ENCODE results near the gene HTR7. TPM values are rescaled to one million over a fixed set of nuclear protein-coding genes. Genes with fewer than 3 reads are reported as not detected.
"Not testable (repeated sequence)": the region's sequence is repeated elsewhere in the genome, so short reads cannot be mapped to it uniquely, and the experiment has no call there.

Gene HTR7
- total and polyA plus RNA-seq, 2 experiments from 2014 or later: 0.23 to 1.8 TPM

GRCh38 chr10:90837486-90837885 is 20.4 kb downstream of the HTR7 start:
- Histone ChIP-seq H3K4me2 (no peak overlapping the region), H3K27me3 (no peaks in the 10 kb centered on the region), H3K4me3 (no peak overlapping the region), H3K9me2 (replicated peaks; ENCODE audit: insufficient read depth) (no peaks in the 10 kb centered on the region), H3K36me3 (replicated peaks; ENCODE audit: insufficient read depth, low read depth) (no peaks in the 10 kb centered on the region), H3K4me1 (ENCODE audit: insufficient read depth) (no peaks in the 10 kb centered on the region), H4K20me1 (ENCODE audit: insufficient read depth, poor library complexity, severe bottlenecking) (no peaks in the 10 kb centered on the region), H3K9me3 (ENCODE audit: low read depth) (no peaks in the 10 kb centered on the region), H3K79me2 (no peaks in the 10 kb centered on the region), H2AFZ (no peak overlapping the region), H3K27ac (no peak overlapping the region)
- whole genome bisulfite sequencing (ENCODE audit: low lambda C conversion rate, missing lambda C conversion rate): 93% methylated on average over 1 of the region's 1 CpG
- no peak for DNase-seq (ENCODE audit: low spot score)
- TF ChIP-seq CTCF (IDR thresholded peaks at IDR 0.05; ENCODE audit: poor library complexity): no peak
- TF ChIP-seq EZH2 (IDR thresholded peaks at IDR 0.05; ENCODE audit: borderline replicate concordance): no peak
- no peak for TF ChIP-seq EZH2phosphoT487 (IDR thresholded peaks at IDR 0.05; ENCODE audit: low read depth, severe bottlenecking, unreplicated experiment)

DNA sequence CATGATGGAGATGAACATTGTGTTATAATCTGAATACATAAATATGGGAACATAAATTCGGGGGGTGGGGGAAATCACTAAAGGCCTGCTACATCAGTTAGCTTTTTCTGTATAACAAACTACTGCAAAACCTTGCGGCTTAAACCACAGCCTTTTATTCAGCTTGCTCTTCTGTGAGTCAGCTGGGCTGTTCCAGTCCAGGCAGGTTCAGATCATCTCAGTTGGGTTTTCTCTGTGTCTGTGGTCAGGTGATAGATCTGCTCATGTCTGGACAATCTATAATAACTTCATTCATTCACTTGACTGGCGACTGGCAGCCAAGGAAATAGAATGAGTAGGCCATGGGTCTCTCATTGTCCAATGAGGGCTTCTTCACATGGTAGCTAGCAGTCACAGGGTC is 23.5 kb downstream of the HTR7 start:
- Histone ChIP-seq H3K27me3 (no peaks in the 10 kb centered on the region), H2AFZ (no peak overlapping the region), H3K4me1 (ENCODE audit: insufficient read depth) (no peaks in the 10 kb centered on the region), H3K9me2 (replicated peaks; ENCODE audit: insufficient read depth) (no peaks in the 10 kb centered on the region), H3K36me3 (replicated peaks; ENCODE audit: insufficient read depth, low read depth) (no peaks in the 10 kb centered on the region), H4K20me1 (ENCODE audit: insufficient read depth, poor library complexity, severe bottlenecking) (no peaks in the 10 kb centered on the region), H3K9me3 (ENCODE audit: low read depth) (no peaks in the 10 kb centered on the region), H3K79me2 (no peaks in the 10 kb centered on the region), H3K27ac (no peak overlapping the region), H3K4me2 (no peak overlapping the region), H3K4me3 (no peak overlapping the region)
- DNase-seq (ENCODE audit: low spot score): no peak
- WGBS (ENCODE audit: low lambda C conversion rate, missing lambda C conversion rate): 85% methylated on average over 3 of the region's 3 CpGs
- no peak for TF ChIP-seq CTCF (IDR thresholded peaks at IDR 0.05; ENCODE audit: poor library complexity)
- no peak for TF ChIP-seq EZH2 (IDR thresholded peaks at IDR 0.05; ENCODE audit: borderline replicate concordance)
- TF ChIP-seq EZH2phosphoT487 (IDR thresholded peaks at IDR 0.05; ENCODE audit: low read depth, severe bottlenecking, unreplicated experiment): no peak

GRCh38 chr10:90832111-90832510 is 25.7 kb downstream of the HTR7 start:
- Histone ChIP-seq H3K9me2 (replicated peaks; ENCODE audit: insufficient read depth) (no peaks in the 10 kb centered on the region), H2AFZ (no peak overlapping the region), H3K4me3 (no peak overlapping the region), H4K20me1 (ENCODE audit: insufficient read depth, poor library complexity, severe bottlenecking) (no peaks in the 10 kb centered on the region), H3K27me3 (no peaks in the 10 kb centered on the region), H3K9me3 (ENCODE audit: low read depth) (no peaks in the 10 kb centered on the region), H3K4me2 (no peak overlapping the region), H3K27ac (no peak overlapping the region), H3K4me1 (ENCODE audit: insufficient read depth) (no peaks in the 10 kb centered on the region), H3K36me3 (replicated peaks; ENCODE audit: insufficient read depth, low read depth) (no peaks in the 10 kb centered on the region), H3K79me2 (no peaks in the 10 kb centered on the region)
- DNase-seq (ENCODE audit: low spot score): no peak
- 89% methylated on average over 13 of the region's 17 CpGs for WGBS (ENCODE audit: low lambda C conversion rate, missing lambda C conversion rate)
- TF ChIP-seq EZH2phosphoT487 (IDR thresholded peaks at IDR 0.05; ENCODE audit: low read depth, severe bottlenecking, unreplicated experiment) (no peak), EZH2 (IDR thresholded peaks at IDR 0.05; ENCODE audit: borderline replicate concordance) (no peak)

- TF ChIP-seq CTCF (IDR thresholded peaks at IDR 0.05; ENCODE audit: poor library complexity) (no peak), EZH2phosphoT487 (IDR thresholded peaks at IDR 0.05; ENCODE audit: low read depth, severe bottlenecking, unreplicated experiment) (no peak), EZH2 (IDR thresholded peaks at IDR 0.05; ENCODE audit: borderline replicate concordance) (no peak)
- Histone ChIP-seq H3K4me1 (ENCODE audit: insufficient read depth) (no peaks in the 10 kb centered on the region), H4K20me1 (ENCODE audit: insufficient read depth, poor library complexity, severe bottlenecking) (no peaks in the 10 kb centered on the region), H3K4me3 (no peak overlapping the region), H3K27me3 (no peaks in the 10 kb centered on the region), H3K9me2 (replicated peaks; ENCODE audit: insufficient read depth) (no peaks in the 10 kb centered on the region), H3K79me2 (no peaks in the 10 kb centered on the region), H3K27ac (no peak overlapping the region), H3K4me2 (no peak overlapping the region), H3K9me3 (ENCODE audit: low read depth) (no peaks in the 10 kb centered on the region), H3K36me3 (replicated peaks; ENCODE audit: insufficient read depth, low read depth) (no peaks in the 10 kb centered on the region), H2AFZ (no peak overlapping the region)
- WGBS (ENCODE audit: low lambda C conversion rate, missing lambda C conversion rate): 86% methylated on average over 1 of the region's 1 CpG
- DNase-seq (ENCODE audit: low spot score): no peak
These were observed 35.3 kb downstream of the HTR7 start for GRCh38 chr10:90822508-90822907.

- not testable (repeated sequence) for H3K4me1 ChIP-seq (ENCODE audit: insufficient read depth); H3K4me3 ChIP-seq; H3K36me3 ChIP-seq (replicated peaks; ENCODE audit: insufficient read depth, low read depth); H3K4me2 ChIP-seq; H3K27me3 ChIP-seq; DNase-seq (ENCODE audit: low spot score); H3K9me2 ChIP-seq (replicated peaks; ENCODE audit: insufficient read depth); H3K79me2 ChIP-seq; H3K27ac ChIP-seq; H3K9me3 ChIP-seq (ENCODE audit: low read depth); H4K20me1 ChIP-seq (ENCODE audit: insufficient read depth, poor library complexity, severe bottlenecking); H2AFZ ChIP-seq
- 58% methylated on average over 1 of the region's 1 CpG for WGBS (ENCODE audit: low lambda C conversion rate, missing lambda C conversion rate)
These were observed 36.0 kb downstream of the HTR7 start for GRCh38 chr10:90821864-90822263.

All from hepatocyte (in vitro differentiated cells).